Measurements from ENCODE around the gene UBXN1.

The UBXN1 gene

DNA sequence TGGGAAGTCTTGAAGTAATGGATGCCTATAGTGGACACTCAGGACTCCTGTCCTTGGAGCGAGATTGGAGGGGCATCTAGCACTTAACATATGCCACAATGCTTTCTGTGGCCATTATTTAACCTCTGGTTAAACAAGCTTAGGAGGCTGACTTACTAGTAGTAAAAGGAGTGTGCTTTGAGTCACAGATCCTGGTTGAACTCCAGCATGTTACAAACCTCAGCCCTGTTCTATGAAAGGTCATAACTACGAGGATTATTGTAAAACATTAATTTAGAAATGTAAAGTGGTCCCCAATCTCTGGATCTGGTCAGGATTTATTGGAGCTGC lies 5.7 kb downstream of the UBXN1 start:
- TF ChIP-seq SPI1 (IDR thresholded peaks at IDR 0.05; ENCODE audit: borderline replicate concordance, low read depth) (no peak), POLR2AphosphoS5 (IDR thresholded peaks at IDR 0.05; ENCODE audit: low read depth) (no peak), GABPA (IDR thresholded peaks at IDR 0.05; ENCODE audit: low read depth) (no peak)
- TF ChIP-seq, protein P1, sequence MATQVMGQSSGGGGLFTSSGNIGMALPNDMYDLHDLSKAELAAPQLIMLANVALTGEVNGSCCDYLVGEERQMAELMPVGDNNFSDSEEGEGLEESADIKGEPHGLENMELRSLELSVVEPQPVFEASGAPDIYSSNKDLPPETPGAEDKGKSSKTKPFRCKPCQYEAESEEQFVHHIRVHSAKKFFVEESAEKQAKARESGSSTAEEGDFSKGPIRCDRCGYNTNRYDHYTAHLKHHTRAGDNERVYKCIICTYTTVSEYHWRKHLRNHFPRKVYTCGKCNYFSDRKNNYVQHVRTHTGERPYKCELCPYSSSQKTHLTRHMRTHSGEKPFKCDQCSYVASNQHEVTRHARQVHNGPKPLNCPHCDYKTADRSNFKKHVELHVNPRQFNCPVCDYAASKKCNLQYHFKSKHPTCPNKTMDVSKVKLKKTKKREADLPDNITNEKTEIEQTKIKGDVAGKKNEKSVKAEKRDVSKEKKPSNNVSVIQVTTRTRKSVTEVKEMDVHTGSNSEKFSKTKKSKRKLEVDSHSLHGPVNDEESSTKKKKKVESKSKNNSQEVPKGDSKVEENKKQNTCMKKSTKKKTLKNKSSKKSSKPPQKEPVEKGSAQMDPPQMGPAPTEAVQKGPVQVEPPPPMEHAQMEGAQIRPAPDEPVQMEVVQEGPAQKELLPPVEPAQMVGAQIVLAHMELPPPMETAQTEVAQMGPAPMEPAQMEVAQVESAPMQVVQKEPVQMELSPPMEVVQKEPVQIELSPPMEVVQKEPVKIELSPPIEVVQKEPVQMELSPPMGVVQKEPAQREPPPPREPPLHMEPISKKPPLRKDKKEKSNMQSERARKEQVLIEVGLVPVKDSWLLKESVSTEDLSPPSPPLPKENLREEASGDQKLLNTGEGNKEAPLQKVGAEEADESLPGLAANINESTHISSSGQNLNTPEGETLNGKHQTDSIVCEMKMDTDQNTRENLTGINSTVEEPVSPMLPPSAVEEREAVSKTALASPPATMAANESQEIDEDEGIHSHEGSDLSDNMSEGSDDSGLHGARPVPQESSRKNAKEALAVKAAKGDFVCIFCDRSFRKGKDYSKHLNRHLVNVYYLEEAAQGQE (IDR thresholded peaks at IDR 0.05; ENCODE audit: insufficient replicate concordance, low read depth): no peak
- TF ChIP-seq, protein P2, sequence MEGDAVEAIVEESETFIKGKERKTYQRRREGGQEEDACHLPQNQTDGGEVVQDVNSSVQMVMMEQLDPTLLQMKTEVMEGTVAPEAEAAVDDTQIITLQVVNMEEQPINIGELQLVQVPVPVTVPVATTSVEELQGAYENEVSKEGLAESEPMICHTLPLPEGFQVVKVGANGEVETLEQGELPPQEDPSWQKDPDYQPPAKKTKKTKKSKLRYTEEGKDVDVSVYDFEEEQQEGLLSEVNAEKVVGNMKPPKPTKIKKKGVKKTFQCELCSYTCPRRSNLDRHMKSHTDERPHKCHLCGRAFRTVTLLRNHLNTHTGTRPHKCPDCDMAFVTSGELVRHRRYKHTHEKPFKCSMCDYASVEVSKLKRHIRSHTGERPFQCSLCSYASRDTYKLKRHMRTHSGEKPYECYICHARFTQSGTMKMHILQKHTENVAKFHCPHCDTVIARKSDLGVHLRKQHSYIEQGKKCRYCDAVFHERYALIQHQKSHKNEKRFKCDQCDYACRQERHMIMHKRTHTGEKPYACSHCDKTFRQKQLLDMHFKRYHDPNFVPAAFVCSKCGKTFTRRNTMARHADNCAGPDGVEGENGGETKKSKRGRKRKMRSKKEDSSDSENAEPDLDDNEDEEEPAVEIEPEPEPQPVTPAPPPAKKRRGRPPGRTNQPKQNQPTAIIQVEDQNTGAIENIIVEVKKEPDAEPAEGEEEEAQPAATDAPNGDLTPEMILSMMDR (IDR thresholded peaks at IDR 0.05; ENCODE audit: insufficient read depth, low read length): no peak
- no peak for DNase-seq (ENCODE audit: low read depth in 1 of 2, low spot score in 1 of 2)
- H3K4me3 ChIP-seq (replicated peaks; ENCODE audit: insufficient read depth, low read length): peak overlapping the region; percentile 67
- peak overlapping the region; percentile 97 for H3K27ac ChIP-seq (replicated peaks)
- H3K27me3 ChIP-seq (ENCODE audit: insufficient read depth, poor library complexity, severe bottlenecking): no peaks in the 10 kb centered on the region

DNA sequence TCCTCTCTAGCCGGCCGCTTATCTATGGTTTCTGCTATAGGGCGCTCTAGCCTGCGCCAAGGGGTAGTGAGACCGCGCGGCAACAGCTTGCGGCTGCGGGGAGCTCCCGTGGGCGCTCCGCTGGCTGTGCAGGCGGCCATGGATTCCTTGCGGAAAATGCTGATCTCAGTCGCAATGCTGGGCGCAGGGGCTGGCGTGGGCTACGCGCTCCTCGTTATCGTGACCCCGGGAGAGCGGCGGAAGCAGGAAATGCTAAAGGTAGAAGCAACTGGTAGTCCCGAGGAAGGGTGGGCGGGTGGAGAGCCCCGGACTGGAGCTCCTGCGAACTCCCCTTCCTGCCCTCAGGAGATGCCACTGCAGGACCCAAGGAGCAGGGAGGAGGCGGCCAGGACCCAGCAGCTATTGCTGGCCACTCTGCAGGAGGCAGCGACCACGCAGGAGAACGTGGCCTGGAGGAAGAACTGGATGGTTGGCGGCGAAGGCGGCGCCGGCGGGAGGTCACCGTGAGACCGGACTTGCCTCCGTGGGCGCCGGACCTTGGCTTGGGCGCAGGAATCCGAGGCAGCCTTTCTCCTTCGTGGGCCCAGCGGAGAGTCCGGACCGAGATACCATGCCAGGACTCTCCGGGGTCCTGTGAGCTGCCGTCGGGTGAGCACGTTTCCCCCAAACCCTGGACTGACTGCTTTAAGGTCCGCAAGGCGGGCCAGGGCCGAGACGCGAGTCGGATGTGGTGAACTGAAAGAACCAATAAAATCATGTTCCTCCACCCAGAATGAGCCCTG lies 7.1 kb downstream of the UBXN1 start, which contains the start of the genes LBHD1 and UQCC3:
Gene LBHD1 (minus strand): TSS at position 660 of the 782 bp plus-strand sequence. CDS start 2,236 bp downstream, outside the sequence.
Gene UQCC3 (plus strand): TSS at position 66 of the 782 bp plus-strand sequence. CDS start 73 bp downstream, at position 139.
- H3K27me3 ChIP-seq (ENCODE audit: insufficient read depth, poor library complexity, severe bottlenecking): no peaks in the 10 kb centered on the region
- peak; percentile 90 to 95 for DNase-seq (ENCODE audit: low read depth in 1 of 2, low spot score in 1 of 2)
- peak within 1 kb of the TSS; percentile 67 for H3K4me3 ChIP-seq (replicated peaks; ENCODE audit: insufficient read depth, low read length)
- peak within 1 kb of the TSS; percentile 97 for H3K27ac ChIP-seq (replicated peaks)
- TF ChIP-seq GABPA (IDR thresholded peaks at IDR 0.05; ENCODE audit: low read depth) (peak; percentile 37), POLR2AphosphoS5 (IDR thresholded peaks at IDR 0.05; ENCODE audit: low read depth) (peak; percentile 82), SPI1 (IDR thresholded peaks at IDR 0.05; ENCODE audit: borderline replicate concordance, low read depth) (no peak)
- TF ChIP-seq, protein P1 (IDR thresholded peaks at IDR 0.05; ENCODE audit: insufficient replicate concordance, low read depth): peak; percentile 66

DNA sequence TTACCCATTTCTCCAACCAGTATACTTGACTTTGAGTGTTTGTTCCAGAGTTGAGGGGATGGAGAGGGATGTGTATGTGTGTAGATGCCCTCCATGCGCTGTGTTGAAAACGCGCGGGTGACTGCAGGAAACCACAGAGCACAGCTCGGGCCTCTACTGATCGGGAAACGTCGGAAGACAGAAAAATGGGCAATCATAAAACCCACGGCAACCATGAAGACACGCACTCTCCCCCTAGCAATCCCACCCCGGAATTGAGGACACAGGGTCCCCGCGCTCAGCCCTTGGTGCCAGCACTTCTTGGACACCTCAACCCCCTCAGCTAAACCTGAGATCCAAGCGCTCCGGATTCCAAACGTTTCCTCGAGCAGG lies 7.7 kb downstream of the UBXN1 start:
- TF ChIP-seq, protein P1 (IDR thresholded peaks at IDR 0.05; ENCODE audit: insufficient replicate concordance, low read depth): no peak
- TF ChIP-seq POLR2AphosphoS5 (IDR thresholded peaks at IDR 0.05; ENCODE audit: low read depth) (no peak; the same call in 1 of the 2 replicates), SPI1 (IDR thresholded peaks at IDR 0.05; ENCODE audit: borderline replicate concordance, low read depth) (no peak), GABPA (IDR thresholded peaks at IDR 0.05; ENCODE audit: low read depth) (no peak)
- TF ChIP-seq, protein P2 (IDR thresholded peaks at IDR 0.05; ENCODE audit: insufficient read depth, low read length): no peak
- Histone ChIP-seq H3K4me3 (replicated peaks; ENCODE audit: insufficient read depth, low read length) (peak overlapping the region; percentile 67), H3K27me3 (ENCODE audit: insufficient read depth, poor library complexity, severe bottlenecking) (no peaks in the 10 kb centered on the region), H3K27ac (replicated peaks) (peak overlapping the region; percentile 97)
- no peak for DNase-seq (ENCODE audit: low read depth in 1 of 2, low spot score in 1 of 2)
